Endodermal cell (in vitro differentiated cells): ENCODE measurements around the gene KDSR. TPM values are rescaled to one million over a fixed set of nuclear protein-coding genes. Genes with fewer than 3 reads are reported as not detected.

Experiments used
- DNase-seq: peaks from one replicate; pipeline ENCODE4 v3.0.0-alpha.2; 2017
- H3K27ac ChIP-seq: 2 replicates; pipeline ENCODE4 v1.5.1; 2013; ENCODE audit warnings: mild to moderate bottlenecking, low read depth, low read length, moderate library complexity
- H3K27me3 ChIP-seq: 2 replicates; pipeline ENCODE4 v1.6.1; 2013; ENCODE audit warnings: mild to moderate bottlenecking, low read length, moderate library complexity; ENCODE audit not compliant: insufficient read depth, control insufficient read depth, poor library complexity, severe bottlenecking
- H3K36me3 ChIP-seq: 2 replicates; pipeline ENCODE4 v1.7.0; 2013; ENCODE audit warnings: mild to moderate bottlenecking, low read length, moderate library complexity; ENCODE audit not compliant: control insufficient read depth, insufficient read depth
- H3K4me1 ChIP-seq: one replicate; pipeline ENCODE4 v1.7.0; 2013; ENCODE audit warnings: low read length; ENCODE audit not compliant: control insufficient read depth, insufficient read depth
- H3K4me3 ChIP-seq: 2 replicates; pipeline ENCODE4 v1.5.1; 2013; ENCODE audit warnings: mild to moderate bottlenecking, low read length, moderate library complexity
- H3K9ac ChIP-seq: 2 replicates; pipeline ENCODE4 v1.6.1; 2013; ENCODE audit warnings: mild to moderate bottlenecking, low read length, moderate library complexity; ENCODE audit not compliant: poor library complexity, severe bottlenecking; ENCODE audit errors: extremely low read depth
- H3K9me3 ChIP-seq: 2 replicates; pipeline ENCODE4 v1.6.1; 2013; ENCODE audit warnings: mild to moderate bottlenecking, low read length, moderate library complexity; ENCODE audit not compliant: control insufficient read depth
- H3K27ac Mint-ChIP-seq: 2 replicates; pipeline ENCODE4 v1.8.0; 2020; ENCODE audit warnings: mixed read lengths
- H3K27me3 Mint-ChIP-seq: 2 replicates; pipeline ENCODE4 v1.8.0; 2021; ENCODE audit warnings: mild to moderate bottlenecking, mixed read lengths; ENCODE audit not compliant: insufficient read depth
- H3K36me3 Mint-ChIP-seq: 2 replicates; pipeline ENCODE4 v1.8.0; 2020; ENCODE audit warnings: low read depth, mixed read lengths
- H3K4me1 Mint-ChIP-seq: 2 replicates; pipeline ENCODE4 v1.8.0; 2020; ENCODE audit warnings: mixed read lengths
- H3K4me3 Mint-ChIP-seq: 2 replicates; pipeline ENCODE4 v1.8.0; 2020; ENCODE audit warnings: mild to moderate bottlenecking, moderate library complexity, mixed read lengths
- H3K9me3 Mint-ChIP-seq: 2 replicates; pipeline ENCODE4 v1.8.0; 2020; ENCODE audit warnings: mild to moderate bottlenecking, mixed read lengths
- CTCF ChIP-seq: fragments of 200-600 bp; sonication (generic); conservative IDR thresholded peaks from 2 replicates; pipeline ENCODE4 v1.5.0; 2021; ENCODE audit warnings: antibody characterized with exemption, mild to moderate bottlenecking
- WGBS, 2 experiments: methylation state at CpG; one replicate each; pipeline versions ENCODE4 v1.1.5 to v1.1.7; 2013; ENCODE audit warnings: missing lambda C conversion rate in 2 of 2, mixed read lengths in 1 of 2; ENCODE audit not compliant: insufficient coverage in 1 of 2, insufficient read length in 1 of 2; 5-methylcytosine and 5-hydroxymethylcytosine counted together
- total RNA-seq, 2 donors: library from RNA; stranded (reverse); fragmentation: NEBNext Ultra II Directional in 1 of 2; extraction: Animal tissue kit (Norgen Biotek cat#: 25700) in 1 of 2; gene quantifications; 2 replicates in 1 of 2; 3 replicates in 1 of 2; pipeline ENCODE4 v1.2.1, GENCODE V29; 2021

KDSR gene
- total RNA-seq, 2 donors from 2014 or later = 39.3 to 51.0 TPM

GRCh38 chr18:63346031-63346430 lies 21.0 kb downstream of the KDSR start:
- 94 to 100% methylated on average over 1 to 7 of the region's 7 CpGs for WGBS, 2 experiments
- no peaks in the 10 kb centered on the region for H3K4me1 ChIP-seq
- TF ChIP-seq CTCF = no peak
- H3K4me3 Mint-ChIP-seq = no peak overlapping the region
- no peak for DNase-seq
- H3K27ac ChIP-seq = no peak overlapping the region
- H3K4me1 Mint-ChIP-seq = no peaks in the 10 kb centered on the region
- no peaks in the 10 kb centered on the region for H3K27me3 ChIP-seq
- H3K9ac ChIP-seq = no peak overlapping the region
- H3K4me3 ChIP-seq = no peak overlapping the region
- peaks cover 71% of the 10 kb centered on the region for H3K36me3 ChIP-seq
- H3K9me3 Mint-ChIP-seq = no peaks in the 10 kb centered on the region
- no peak overlapping the region for H3K27ac Mint-ChIP-seq
- no peaks in the 10 kb centered on the region for H3K27me3 Mint-ChIP-seq
- no peaks in the 10 kb centered on the region for H3K9me3 ChIP-seq
- peaks cover 73% of the 10 kb centered on the region for H3K36me3 Mint-ChIP-seq

GRCh38 chr18:63344918-63345317 lies 22.1 kb downstream of the KDSR start:
- Mint-ChIP-seq H3K36me3 (peaks cover 73% of the 10 kb centered on the region), H3K27me3 (no peaks in the 10 kb centered on the region), H3K9me3 (no peaks in the 10 kb centered on the region), H3K27ac (peak overlapping the region; percentile 11), H3K4me1 (peaks cover 1% of the 10 kb centered on the region), H3K4me3 (no peak overlapping the region)
- no peaks in the 10 kb centered on the region for H3K27me3 ChIP-seq
- no peak overlapping the region for H3K27ac ChIP-seq
- no peak for DNase-seq
- WGBS, 2 experiments = 60 to 87% methylated on average over 1 to 2 of the region's 2 CpGs
- no peaks in the 10 kb centered on the region for H3K9me3 ChIP-seq
- no peak for TF ChIP-seq CTCF
- H3K36me3 ChIP-seq = peaks cover 65% of the 10 kb centered on the region
- no peaks in the 10 kb centered on the region for H3K4me1 ChIP-seq
- no peak overlapping the region for H3K4me3 ChIP-seq
- H3K9ac ChIP-seq = no peak overlapping the region

- H3K4me3 ChIP-seq = no peak overlapping the region
- TF ChIP-seq CTCF = no peak
- Mint-ChIP-seq H3K4me1 (peaks cover 2% of the 10 kb centered on the region), H3K27ac (peak overlapping the region; percentile 11), H3K9me3 (no peaks in the 10 kb centered on the region), H3K36me3 (peaks cover 68% of the 10 kb centered on the region), H3K27me3 (no peaks in the 10 kb centered on the region), H3K4me3 (no peak overlapping the region)
- no peaks in the 10 kb centered on the region for H3K27me3 ChIP-seq
- H3K9me3 ChIP-seq = no peaks in the 10 kb centered on the region
- WGBS, 2 experiments = 85 to 97% methylated on average over 4 to 5 of the region's 5 CpGs
- H3K27ac ChIP-seq = no peak overlapping the region
- no peak for DNase-seq
- H3K4me1 ChIP-seq = no peaks in the 10 kb centered on the region
- H3K9ac ChIP-seq = no peak overlapping the region
- peaks cover 65% of the 10 kb centered on the region for H3K36me3 ChIP-seq
Measured at GRCh38 chr18:63344263-63344662, 22.7 kb downstream of the KDSR start.
